ENCODE results near the gene KDM1B. TPM values are rescaled to one million over a fixed set of nuclear protein-coding genes. Genes with fewer than 3 reads are reported as not detected.

Gene KDM1B
- total and polyA plus RNA-seq, 2 of the 8 experiments (the other 6 are each of a cell fraction or from before 2014, with no cell fraction given) = 3.7 to 7.5 TPM

GRCh38 chr6:18122128-18123093 lies 32.8 kb upstream of the KDM1B start, which contains the start of gene NHLRC1 (continued):
- no peak for TF ChIP-seq CHD7 (IDR thresholded peaks at IDR 0.05; ENCODE audit: insufficient replicate concordance, low read length)
- TF ChIP-seq HDAC2 (IDR thresholded peaks at IDR 0.05; ENCODE audit: borderline replicate concordance in 1 of 2, low read depth in 2 of 2, low read length in 2 of 2) = peak in 1 of 2 experiments; percentile 62; a peak in 1 of 4 replicates
- TF ChIP-seq SAP30 (IDR thresholded peaks at IDR 0.05; ENCODE audit: insufficient read depth, insufficient replicate concordance, low read length) = no peak
- TF ChIP-seq, protein P1, sequence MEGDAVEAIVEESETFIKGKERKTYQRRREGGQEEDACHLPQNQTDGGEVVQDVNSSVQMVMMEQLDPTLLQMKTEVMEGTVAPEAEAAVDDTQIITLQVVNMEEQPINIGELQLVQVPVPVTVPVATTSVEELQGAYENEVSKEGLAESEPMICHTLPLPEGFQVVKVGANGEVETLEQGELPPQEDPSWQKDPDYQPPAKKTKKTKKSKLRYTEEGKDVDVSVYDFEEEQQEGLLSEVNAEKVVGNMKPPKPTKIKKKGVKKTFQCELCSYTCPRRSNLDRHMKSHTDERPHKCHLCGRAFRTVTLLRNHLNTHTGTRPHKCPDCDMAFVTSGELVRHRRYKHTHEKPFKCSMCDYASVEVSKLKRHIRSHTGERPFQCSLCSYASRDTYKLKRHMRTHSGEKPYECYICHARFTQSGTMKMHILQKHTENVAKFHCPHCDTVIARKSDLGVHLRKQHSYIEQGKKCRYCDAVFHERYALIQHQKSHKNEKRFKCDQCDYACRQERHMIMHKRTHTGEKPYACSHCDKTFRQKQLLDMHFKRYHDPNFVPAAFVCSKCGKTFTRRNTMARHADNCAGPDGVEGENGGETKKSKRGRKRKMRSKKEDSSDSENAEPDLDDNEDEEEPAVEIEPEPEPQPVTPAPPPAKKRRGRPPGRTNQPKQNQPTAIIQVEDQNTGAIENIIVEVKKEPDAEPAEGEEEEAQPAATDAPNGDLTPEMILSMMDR (IDR thresholded peaks at IDR 0.05; ENCODE audit: control extremely low read depth in 1 of 3, insufficient read depth in 1 of 3, low read depth in 1 of 3, low read length in 3 of 3) = peak; percentile 81 to 93 (median 90)
